Measurements from ENCODE around the gene TTC16. TPM values are rescaled to one million over a fixed set of nuclear protein-coding genes. Genes with fewer than 3 reads are reported as not detected.
A peak's percentile ranks its signal among the peaks of the same experiment; 100 is the strongest.

The TTC16 gene
- total and polyA plus RNA-seq, 2 donors (not counting 1 experiment from before 2014, with no cell fraction given), result under 0.01 TPM; not detected in 1

GRCh38 chr9:127770905-127771569 lies 55.2 kb downstream of the TTC16 start:
- H2AFZ ChIP-seq (ENCODE audit: low read length), result no peak overlapping the region
- H3K4me1 ChIP-seq (ENCODE audit: control insufficient read depth, extremely low read depth, insufficient read depth, low read length), result peaks cover 12% of the 10 kb centered on the region
- H3K27ac ChIP-seq (ENCODE audit: insufficient read depth, low read length), result no peak overlapping the region
- TF ChIP-seq CTCF (conservative IDR thresholded peaks at IDR 0.05 in 1 of 2, IDR thresholded peaks at IDR 0.05 in 1 of 2; ENCODE audit: low read depth in 1 of 2, low read length in 2 of 2), result no peak
- no peak for TF ChIP-seq EZH2 (IDR thresholded peaks at IDR 0.05; ENCODE audit: low read length, missing control alignments)
- H3K36me3 ChIP-seq (ENCODE audit: control insufficient read depth, insufficient read depth, low read length), result no peaks in the 10 kb centered on the region
- peak overlapping the region; percentile 31 to 57 (median 46) for H3K4me3 ChIP-seq (replicated peaks in 1 of 4; ENCODE audit: control extremely low read depth in 1 of 4, insufficient read depth in 1 of 4, low read depth in 3 of 4, low read length in 4 of 4)
- no peaks in the 10 kb centered on the region for H3K79me2 ChIP-seq (ENCODE audit: control insufficient read depth, insufficient read depth, low read length)
- no peaks in the 10 kb centered on the region for H3K9me3 ChIP-seq (ENCODE audit: control insufficient read depth, insufficient read depth, low read depth, low read length)
- H3K27me3 ChIP-seq (ENCODE audit: control insufficient read depth, insufficient read depth, low read length), result peaks cover 7% of the 10 kb centered on the region
- peak overlapping the region; percentile 46 for H3K9ac ChIP-seq (ENCODE audit: insufficient read depth, low read length)
- peak; percentile 96 for DNase-seq (ENCODE audit: low read depth in 2 of 2)
- H3K4me2 ChIP-seq (ENCODE audit: extremely low read depth, insufficient read depth, low read length), result peak overlapping the region; percentile 95
- no peaks in the 10 kb centered on the region for H4K20me1 ChIP-seq (ENCODE audit: control insufficient read depth, extremely low read depth, insufficient read depth, low read length)

GRCh38 chr9:127771570-127772189 lies 55.8 kb downstream of the TTC16 start:
- Histone ChIP-seq H3K4me3 (replicated peaks in 1 of 4; ENCODE audit: control extremely low read depth in 1 of 4, insufficient read depth in 1 of 4, low read depth in 3 of 4, low read length in 4 of 4) (peak overlapping the region in 2 of 4 experiments; percentile 29 to 37), H3K36me3 (ENCODE audit: control insufficient read depth, insufficient read depth, low read length) (no peaks in the 10 kb centered on the region), H4K20me1 (ENCODE audit: control insufficient read depth, extremely low read depth, insufficient read depth, low read length) (no peaks in the 10 kb centered on the region), H3K4me2 (ENCODE audit: extremely low read depth, insufficient read depth, low read length) (peak overlapping the region; percentile 66), H3K9me3 (ENCODE audit: control insufficient read depth, insufficient read depth, low read depth, low read length) (no peaks in the 10 kb centered on the region), H2AFZ (ENCODE audit: low read length) (no peak overlapping the region), H3K4me1 (ENCODE audit: control insufficient read depth, extremely low read depth, insufficient read depth, low read length) (peaks cover 12% of the 10 kb centered on the region), H3K27me3 (ENCODE audit: control insufficient read depth, insufficient read depth, low read length) (peaks cover 7% of the 10 kb centered on the region), H3K27ac (ENCODE audit: insufficient read depth, low read length) (no peak overlapping the region), H3K79me2 (ENCODE audit: control insufficient read depth, insufficient read depth, low read length) (no peaks in the 10 kb centered on the region), H3K9ac (ENCODE audit: insufficient read depth, low read length) (no peak overlapping the region)
- no peak for DNase-seq (ENCODE audit: low read depth in 2 of 2)
- TF ChIP-seq EZH2 (IDR thresholded peaks at IDR 0.05; ENCODE audit: low read length, missing control alignments), result no peak
- no peak for TF ChIP-seq CTCF (conservative IDR thresholded peaks at IDR 0.05 in 1 of 2, IDR thresholded peaks at IDR 0.05 in 1 of 2; ENCODE audit: low read depth in 1 of 2, low read length in 2 of 2)

GRCh38 chr9:127772603-127773002 lies 56.7 kb downstream of the TTC16 start:
- DNase-seq (ENCODE audit: low read depth in 2 of 2), result no peak
- Histone ChIP-seq H3K4me3 (replicated peaks in 1 of 4; ENCODE audit: control extremely low read depth in 1 of 4, insufficient read depth in 1 of 4, low read depth in 3 of 4, low read length in 4 of 4) (no peak overlapping the region), H3K4me2 (ENCODE audit: extremely low read depth, insufficient read depth, low read length) (no peak overlapping the region), H3K27me3 (ENCODE audit: control insufficient read depth, insufficient read depth, low read length) (peaks cover 7% of the 10 kb centered on the region), H3K4me1 (ENCODE audit: control insufficient read depth, extremely low read depth, insufficient read depth, low read length) (peaks cover 7% of the 10 kb centered on the region), H3K9ac (ENCODE audit: insufficient read depth, low read length) (no peak overlapping the region), H3K27ac (ENCODE audit: insufficient read depth, low read length) (no peak overlapping the region), H3K36me3 (ENCODE audit: control insufficient read depth, insufficient read depth, low read length) (no peaks in the 10 kb centered on the region), H3K9me3 (ENCODE audit: control insufficient read depth, insufficient read depth, low read depth, low read length) (no peaks in the 10 kb centered on the region), H2AFZ (ENCODE audit: low read length) (no peak overlapping the region), H4K20me1 (ENCODE audit: control insufficient read depth, extremely low read depth, insufficient read depth, low read length) (no peaks in the 10 kb centered on the region), H3K79me2 (ENCODE audit: control insufficient read depth, insufficient read depth, low read length) (no peaks in the 10 kb centered on the region)
- no peak for TF ChIP-seq EZH2 (IDR thresholded peaks at IDR 0.05; ENCODE audit: low read length, missing control alignments)
- no peak for TF ChIP-seq CTCF (conservative IDR thresholded peaks at IDR 0.05 in 1 of 2, IDR thresholded peaks at IDR 0.05 in 1 of 2; ENCODE audit: low read depth in 1 of 2, low read length in 2 of 2)

Measured in fibroblast of lung (primary cell).